Measurements from ENCODE around the gene ZNF766.
"Not testable (repeated sequence)": the region's sequence is repeated elsewhere in the genome, so short reads cannot be mapped to it uniquely, and the experiment has no call there.

ZNF766 gene

GRCh38 chr19:52248241-52248640 is 21.1 kb upstream of the ZNF766 start:
- Histone ChIP-seq H4K20me1 (ENCODE audit: insufficient read depth, low read length) (no peaks in the 10 kb centered on the region), H3K9ac (ENCODE audit: low read depth, low read length) (no peak overlapping the region), H3K9me3 (ENCODE audit: insufficient read depth, low read length, severe bottlenecking) (no peaks in the 10 kb centered on the region), H3K4me1 (ENCODE audit: insufficient read depth, low read length) (no peaks in the 10 kb centered on the region), H3K4me3 (ENCODE audit: low read depth in 1 of 2, low read length in 2 of 2) (no peak overlapping the region), H2AFZ (ENCODE audit: low read depth, low read length) (no peak overlapping the region), H3K27ac (ENCODE audit: low read length) (no peak overlapping the region), H3K79me2 (ENCODE audit: insufficient read depth, low read length) (no peaks in the 10 kb centered on the region), H3K4me2 (ENCODE audit: insufficient read depth, low read length) (no peak overlapping the region), H3K27me3 (ENCODE audit: insufficient read depth, low read length, poor library complexity) (no peaks in the 10 kb centered on the region), H3K36me3 (ENCODE audit: insufficient read depth, low read length) (no peaks in the 10 kb centered on the region)
- TF ChIP-seq EZH2 (IDR thresholded peaks at IDR 0.05; ENCODE audit: borderline replicate concordance, low read depth, low read length, severe bottlenecking) (no peak), CTCF (IDR thresholded peaks at IDR 0.05; ENCODE audit: borderline replicate concordance, extremely low read depth, low read length, poor library complexity, severe bottlenecking) (peak; percentile 78)
- peak; percentile 94 for ATAC-seq (ENCODE audit: insufficient read depth, low read depth)
- peak; percentile 72 for DNase-seq

GRCh38 chr19:52258426-52258825 is 11.0 kb upstream of the ZNF766 start:
- Histone ChIP-seq H3K4me2 (ENCODE audit: insufficient read depth, low read length) (no peak overlapping the region), H3K79me2 (ENCODE audit: insufficient read depth, low read length) (no peaks in the 10 kb centered on the region), H3K36me3 (ENCODE audit: insufficient read depth, low read length) (no peaks in the 10 kb centered on the region), H3K4me1 (ENCODE audit: insufficient read depth, low read length) (no peaks in the 10 kb centered on the region), H3K9ac (ENCODE audit: low read depth, low read length) (no peak overlapping the region), H3K9me3 (ENCODE audit: insufficient read depth, low read length, severe bottlenecking) (no peaks in the 10 kb centered on the region), H3K27me3 (ENCODE audit: insufficient read depth, low read length, poor library complexity) (no peaks in the 10 kb centered on the region), H2AFZ (ENCODE audit: low read depth, low read length) (no peak overlapping the region), H4K20me1 (ENCODE audit: insufficient read depth, low read length) (no peaks in the 10 kb centered on the region), H3K4me3 (ENCODE audit: low read depth in 1 of 2, low read length in 2 of 2) (no peak overlapping the region), H3K27ac (ENCODE audit: low read length) (no peak overlapping the region)
- TF ChIP-seq EZH2 (IDR thresholded peaks at IDR 0.05; ENCODE audit: borderline replicate concordance, low read depth, low read length, severe bottlenecking) (no peak), CTCF (IDR thresholded peaks at IDR 0.05; ENCODE audit: borderline replicate concordance, extremely low read depth, low read length, poor library complexity, severe bottlenecking) (no peak)
- ATAC-seq (ENCODE audit: insufficient read depth, low read depth) = no peak
- no peak for DNase-seq

- H3K79me2 ChIP-seq (ENCODE audit: insufficient read depth, low read length) = peaks cover 15% of the 10 kb centered on the region
- not testable (repeated sequence) for H3K36me3 ChIP-seq (ENCODE audit: insufficient read depth, low read length); H3K4me2 ChIP-seq (ENCODE audit: insufficient read depth, low read length); H3K9me3 ChIP-seq (ENCODE audit: insufficient read depth, low read length, severe bottlenecking); H4K20me1 ChIP-seq (ENCODE audit: insufficient read depth, low read length); H3K27me3 ChIP-seq (ENCODE audit: insufficient read depth, low read length, poor library complexity); H2AFZ ChIP-seq (ENCODE audit: low read depth, low read length); H3K27ac ChIP-seq (ENCODE audit: low read length); H3K4me1 ChIP-seq (ENCODE audit: insufficient read depth, low read length); H3K4me3 ChIP-seq (ENCODE audit: low read depth in 1 of 2, low read length in 2 of 2); H3K9ac ChIP-seq (ENCODE audit: low read depth, low read length); DNase-seq; ATAC-seq (ENCODE audit: insufficient read depth, low read depth)
These were observed 3.8 kb upstream of the ZNF766 start for GRCh38 chr19:52265556-52265955.

- H2AFZ ChIP-seq (ENCODE audit: low read depth, low read length) = peak overlapping the region; percentile 87
- ATAC-seq (ENCODE audit: insufficient read depth, low read depth) = peak; percentile 21; the same call in 2 of the 3 replicates
- peaks cover 43% of the 10 kb centered on the region for H3K36me3 ChIP-seq (ENCODE audit: insufficient read depth, low read length)
- no peaks in the 10 kb centered on the region for H3K27me3 ChIP-seq (ENCODE audit: insufficient read depth, low read length, poor library complexity)
- peaks cover 28% of the 10 kb centered on the region for H4K20me1 ChIP-seq (ENCODE audit: insufficient read depth, low read length)
- H3K27ac ChIP-seq (ENCODE audit: low read length) = peak overlapping the region; percentile 91
- H3K9ac ChIP-seq (ENCODE audit: low read depth, low read length) = peak overlapping the region; percentile 93
- no peak for TF ChIP-seq CTCF (IDR thresholded peaks at IDR 0.05; ENCODE audit: borderline replicate concordance, extremely low read depth, low read length, poor library complexity, severe bottlenecking)
- H3K4me2 ChIP-seq (ENCODE audit: insufficient read depth, low read length) = peak overlapping the region; percentile 65
- peak; percentile 45 for DNase-seq
- H3K9me3 ChIP-seq (ENCODE audit: insufficient read depth, low read length, severe bottlenecking) = no peaks in the 10 kb centered on the region
- peaks cover 42% of the 10 kb centered on the region for H3K4me1 ChIP-seq (ENCODE audit: insufficient read depth, low read length)
- H3K79me2 ChIP-seq (ENCODE audit: insufficient read depth, low read length) = peaks cover 64% of the 10 kb centered on the region
- peak overlapping the region; percentile 87 to 94 for H3K4me3 ChIP-seq (ENCODE audit: low read depth in 1 of 2, low read length in 2 of 2)
These were observed 989 bp downstream of the ZNF766 start for GRCh38 chr19:52270266-52270885.
